SK-N-SH (cell line): ENCODE data around the gene VRTN. TPM values are rescaled to one million over a fixed set of nuclear protein-coding genes. Genes with fewer than 3 reads are reported as not detected.

ENCODE experiments used
- CTCF ChIA-PET: fragments of 300-600, 350-600 bp; formaldehyde crosslinking; extraction: SDS; loops from one replicate; lab custom pipeline; 2021; lab: Yijun Ruan, JAX
- POLR2A ChIA-PET: fragments of 350-600 bp; sonication (Branson Sonifier 250); formaldehyde crosslinking; extraction: SDS; loops from one replicate; lab custom pipeline; 2020; ENCODE audit warnings: antibody characterized with exemption, inconsistent platforms; lab: Yijun Ruan, JAX
- DNase-seq: peaks from one replicate; pipeline ENCODE4 v3.0.0; 2012
- H2AFZ ChIP-seq: fragments of 200-600 bp; sonication (generic); 2 replicates; pipeline ENCODE4 v1.8.1; 2016; ENCODE audit warnings: antibody characterized with exemption, mild to moderate bottlenecking, low read depth
- H3F3A ChIP-seq: fragments of 200-600 bp; sonication (generic); replicated peaks from 2 replicates; pipeline ENCODE3; 2016; ENCODE audit warnings: antibody characterized with exemption, mild to moderate bottlenecking; ENCODE audit not compliant: insufficient read depth
- H3K27ac ChIP-seq, 2 experiments: fragments of 200-500 bp in 1 of 2; fragments of 200-600 bp in 1 of 2; sonication (Bioruptor generic) in 1 of 2; sonication (generic), shearing (Covaris generic) in 1 of 2; 2 replicates each; pipeline versions ENCODE4 v1.5.1 to v1.6.1; 2014 to 2016; ENCODE audit warnings: low read depth in 2 of 2, inconsistent platforms in 1 of 2, low read length in 1 of 2, mild to moderate bottlenecking in 1 of 2, mixed read lengths in 1 of 2
- H3K27me3 ChIP-seq: fragments of 200-600 bp; sonication (generic), shearing (Covaris generic); 2 replicates; pipeline ENCODE4 v1.6.1; 2016; ENCODE audit warnings: mixed run types; ENCODE audit not compliant: insufficient read depth
- H3K36me3 ChIP-seq, 2 experiments: fragments of 200-500 bp in 1 of 2; fragments of 200-600 bp in 1 of 2; sonication (Bioruptor generic) in 1 of 2; sonication (generic) in 1 of 2; replicated peaks in 1 of 2; 2 replicates each; pipeline versions ENCODE3 to v1.5.1; 2014 to 2016; ENCODE audit warnings: low read length in 1 of 2, mild to moderate bottlenecking in 1 of 2; ENCODE audit not compliant: insufficient read depth in 2 of 2, control insufficient read depth in 1 of 2
- H3K4me1 ChIP-seq, 2 experiments: fragments of 200-500 bp in 1 of 2; fragments of 200-600 bp in 1 of 2; sonication (Bioruptor generic) in 1 of 2; sonication (generic), shearing (Covaris generic) in 1 of 2; 2 replicates each; pipeline versions ENCODE4 v1.5.1 to v1.6.1; 2014 to 2016; ENCODE audit warnings: low read depth in 1 of 2, low read length in 1 of 2, mixed run types in 1 of 2; ENCODE audit not compliant: insufficient read depth in 2 of 2, control insufficient read depth in 1 of 2
- H3K4me2 ChIP-seq: fragments of 200-600 bp; sonication (generic), shearing (Covaris generic); 2 replicates; pipeline ENCODE4 v1.6.1; 2017; ENCODE audit warnings: mixed run types
- H3K4me3 ChIP-seq, 2 experiments: fragments of 200-500 bp in 1 of 2; fragments of 200-600 bp in 1 of 2; sonication (Bioruptor generic) in 1 of 2; sonication (generic), shearing (Covaris generic) in 1 of 2; 2 replicates each; pipeline versions ENCODE4 v1.5.1 to v1.8.1; 2014 to 2016; ENCODE audit warnings: low read depth in 2 of 2, inconsistent platforms in 1 of 2, low read length in 1 of 2, mild to moderate bottlenecking in 1 of 2, mixed read lengths in 1 of 2, moderate library complexity in 1 of 2
- H3K79me2 ChIP-seq: fragments of 200-600 bp; sonication (generic); 2 replicates; pipeline ENCODE4 v1.8.1; 2017; ENCODE audit warnings: mild to moderate bottlenecking; ENCODE audit not compliant: insufficient read depth
- H3K9ac ChIP-seq: fragments of 200-600 bp; sonication (generic); 2 replicates; pipeline ENCODE4 v1.6.1; 2017; ENCODE audit warnings: mixed run types
- H3K9me2 ChIP-seq: fragments of 200-600 bp; sonication (generic); 2 replicates; pipeline ENCODE4 v1.6.1; 2017; ENCODE audit warnings: mixed run types
- H3K9me3 ChIP-seq: fragments of 200-600 bp; sonication (generic); 2 replicates; pipeline ENCODE4 v1.6.1; 2017; ENCODE audit warnings: mixed run types, mild to moderate bottlenecking, moderate library complexity
- H4K20me1 ChIP-seq: fragments of 200-600 bp; sonication (generic); 2 replicates; pipeline ENCODE4 v1.6.1; 2017; ENCODE audit warnings: mild to moderate bottlenecking, mixed run types; ENCODE audit not compliant: insufficient read depth
- EZH2phosphoT487 ChIP-seq: fragments of 200-600 bp; sonication (generic); IDR thresholded peaks from 2 replicates; pipeline ENCODE4 v1.6.1; 2017; ENCODE audit warnings: low read depth, mixed run types, mild to moderate bottlenecking, antibody characterized with exemption, moderate library complexity, borderline replicate concordance
- FOSL2 ChIP-seq: IDR thresholded peaks from 2 replicates; pipeline ENCODE4 v1.4.0; 2012; ENCODE audit warnings: low read depth, mild to moderate bottlenecking, moderate library complexity, borderline replicate concordance
- MEF2A ChIP-seq: IDR thresholded peaks from 2 replicates; pipeline ENCODE4 v1.4.0; 2012; ENCODE audit warnings: low read depth, borderline replicate concordance
- MXI1 ChIP-seq: IDR thresholded peaks from 2 replicates; pipeline ENCODE4 v1.6.1; 2012; ENCODE audit warnings: mild to moderate bottlenecking, low read depth, low read length, improper control_type of control experiment
- NRF1 ChIP-seq: IDR thresholded peaks from 2 replicates; pipeline ENCODE4 v1.6.1; 2012; ENCODE audit warnings: low read depth, mild to moderate bottlenecking, low read length
- POLR2AphosphoS5 ChIP-seq: IDR thresholded peaks from 2 replicates; pipeline ENCODE4 v1.6.1; 2012; ENCODE audit warnings: low read depth, low read length
- RAD21 ChIP-seq: IDR thresholded peaks from 2 replicates; pipeline ENCODE4 v1.6.1; 2012; ENCODE audit warnings: mild to moderate bottlenecking, low read length
- SMC3 ChIP-seq: IDR thresholded peaks from 2 replicates; pipeline ENCODE4 v1.6.1; 2012; ENCODE audit warnings: low read depth, low read length, improper control_type of control experiment
- TCF12 ChIP-seq: IDR thresholded peaks from 2 replicates; pipeline ENCODE4 v1.4.0; 2012
- TEAD4 ChIP-seq: IDR thresholded peaks from 2 replicates; pipeline ENCODE4 v1.4.0; 2012; ENCODE audit warnings: mild to moderate bottlenecking, borderline replicate concordance; ENCODE audit not compliant: insufficient read depth
- YY1 ChIP-seq: IDR thresholded peaks from 2 replicates; pipeline ENCODE4 v1.4.0; 2012; ENCODE audit warnings: low read depth, mild to moderate bottlenecking
- WGBS: methylation state at CpG from one replicate; pipeline ENCODE4 v1.1.6; 2017; ENCODE audit warnings: low lambda C conversion rate; 5-methylcytosine and 5-hydroxymethylcytosine counted together
- polyA plus RNA-seq, 3 experiments: library from polyadenylated mRNA; depleted of rRNA; stranded (reverse); fragments of >200 nt; gene quantifications; 2 replicates each; pipeline ENCODE4 v1.2.3, GENCODE V29; 2012
- TF ChIP-seq, protein P1 (sequence below): fragments of 150-350 bp; IDR thresholded peaks from 2 replicates; pipeline ENCODE4 v1.6.1; 2016; ENCODE audit warnings: mild to moderate bottlenecking, low read depth, low read length
- TF ChIP-seq, protein P2 (sequence below): fragments of 200-600 bp; sonication (generic); IDR thresholded peaks from 2 replicates; pipeline ENCODE4 v1.6.1; 2017; ENCODE audit warnings: antibody characterized with exemption, mild to moderate bottlenecking, moderate library complexity
- TF ChIP-seq, protein P3 (sequence below): fragments of 150-350 bp; IDR thresholded peaks from 2 replicates; pipeline ENCODE4 v1.6.1; 2017; ENCODE audit warnings: antibody characterized with exemption, low read length, low read depth, borderline replicate concordance

VRTN gene
- polyA plus RNA-seq, 1 of the 3 experiments (the other 2 are of a cell fraction) = not detected

DNA sequence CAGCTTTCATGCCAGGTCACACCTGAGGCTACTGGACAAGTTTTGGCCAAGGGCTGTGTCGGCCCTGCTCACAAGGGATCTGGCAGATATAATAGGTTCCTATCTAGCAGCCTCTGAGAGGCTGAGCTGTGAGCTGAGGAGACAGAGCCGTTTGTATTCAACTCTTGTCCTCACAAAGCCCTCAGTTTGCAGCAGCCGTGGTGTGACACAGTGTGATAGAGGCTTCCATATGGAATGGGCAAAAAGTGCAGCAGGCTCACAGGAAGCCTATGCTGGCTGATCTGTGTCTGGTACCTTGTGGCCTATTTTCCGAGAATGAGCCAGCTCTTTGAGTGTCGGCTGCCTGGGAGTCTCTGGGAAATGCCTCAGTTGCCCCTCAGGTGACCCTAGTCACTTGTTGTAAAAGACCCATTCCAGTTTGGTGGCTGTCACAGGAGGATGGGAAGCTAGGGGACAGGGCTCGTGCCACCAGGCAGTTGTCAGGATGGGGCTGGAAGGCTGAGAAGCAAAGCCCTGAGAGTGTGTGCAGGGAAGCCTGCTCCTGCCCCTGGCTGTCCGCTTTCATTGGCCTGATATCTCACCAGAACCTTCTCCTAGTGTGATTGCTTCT is 16.1 kb downstream of the VRTN start:
- H4K20me1 ChIP-seq = no peaks in the 10 kb centered on the region
- no peak for DNase-seq
- H3F3A ChIP-seq = no peaks in the 10 kb centered on the region
- no peaks in the 10 kb centered on the region for H3K9me3 ChIP-seq
- no peak overlapping the region for H2AFZ ChIP-seq
- H3K36me3 ChIP-seq = no peaks in the 10 kb centered on the region
- H3K9me2 ChIP-seq = no peaks in the 10 kb centered on the region
- H3K4me2 ChIP-seq = no peak overlapping the region
- H3K4me1 ChIP-seq = no peaks in the 10 kb centered on the region; a peak in 1 of 4 replicates
- TF ChIP-seq TCF12 (no peak), NRF1 (no peak), POLR2AphosphoS5 (no peak), MXI1 (no peak), TEAD4 (no peak)
- POLR2A ChIA-PET = no interaction called here
- CTCF ChIA-PET = interaction anchor here (1.3 to 18.0 kb wide), 4 partner anchors 20 to 248 kb away, joined by 3 to 249 read pairs (median 5); no protein-coding TSS in a partner anchor
- no peak overlapping the region for H3K4me3 ChIP-seq
- H3K27me3 ChIP-seq = no peaks in the 10 kb centered on the region; the same call in 1 of the 2 replicates
- H3K79me2 ChIP-seq = no peaks in the 10 kb centered on the region
- H3K9ac ChIP-seq = no peak overlapping the region
- 50% methylated on average over 4 of the region's 7 CpGs for WGBS
- H3K27ac ChIP-seq = no peak overlapping the region

DNA sequence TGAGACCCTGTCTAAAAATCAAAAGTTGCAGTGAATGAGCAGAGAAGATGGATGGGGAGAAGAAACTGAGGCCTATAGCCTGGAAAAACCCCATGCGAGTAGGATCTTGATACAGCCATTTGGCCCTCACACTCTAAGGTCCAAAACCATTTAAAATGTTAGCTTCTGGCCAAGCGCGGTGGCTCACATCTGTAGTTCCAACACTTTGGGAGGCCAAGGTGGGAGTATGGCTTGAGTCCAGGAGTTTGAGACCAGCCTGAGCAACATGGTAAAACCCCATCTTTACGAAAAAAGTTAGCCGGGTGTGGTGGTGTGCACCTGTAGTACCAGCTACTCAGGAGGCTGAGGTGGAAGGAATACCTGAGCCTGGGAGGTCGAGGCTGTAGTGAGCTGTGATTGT is 19.8 kb downstream of the VRTN start:
- no peaks in the 10 kb centered on the region for H3K4me1 ChIP-seq
- no peak overlapping the region for H3K9ac ChIP-seq
- H4K20me1 ChIP-seq = no peaks in the 10 kb centered on the region
- no peaks in the 10 kb centered on the region; the same call in 1 of the 2 replicates for H3K27me3 ChIP-seq
- TF ChIP-seq EZH2phosphoT487 (no peak), FOSL2 (no peak), YY1 (no peak), SMC3 (no peak), NRF1 (no peak), RAD21 (no peak), MEF2A (no peak)
- TF ChIP-seq, protein P1, sequence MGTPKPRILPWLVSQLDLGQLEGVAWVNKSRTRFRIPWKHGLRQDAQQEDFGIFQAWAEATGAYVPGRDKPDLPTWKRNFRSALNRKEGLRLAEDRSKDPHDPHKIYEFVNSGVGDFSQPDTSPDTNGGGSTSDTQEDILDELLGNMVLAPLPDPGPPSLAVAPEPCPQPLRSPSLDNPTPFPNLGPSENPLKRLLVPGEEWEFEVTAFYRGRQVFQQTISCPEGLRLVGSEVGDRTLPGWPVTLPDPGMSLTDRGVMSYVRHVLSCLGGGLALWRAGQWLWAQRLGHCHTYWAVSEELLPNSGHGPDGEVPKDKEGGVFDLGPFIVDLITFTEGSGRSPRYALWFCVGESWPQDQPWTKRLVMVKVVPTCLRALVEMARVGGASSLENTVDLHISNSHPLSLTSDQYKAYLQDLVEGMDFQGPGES = no peak
- TF ChIP-seq, protein P2, sequence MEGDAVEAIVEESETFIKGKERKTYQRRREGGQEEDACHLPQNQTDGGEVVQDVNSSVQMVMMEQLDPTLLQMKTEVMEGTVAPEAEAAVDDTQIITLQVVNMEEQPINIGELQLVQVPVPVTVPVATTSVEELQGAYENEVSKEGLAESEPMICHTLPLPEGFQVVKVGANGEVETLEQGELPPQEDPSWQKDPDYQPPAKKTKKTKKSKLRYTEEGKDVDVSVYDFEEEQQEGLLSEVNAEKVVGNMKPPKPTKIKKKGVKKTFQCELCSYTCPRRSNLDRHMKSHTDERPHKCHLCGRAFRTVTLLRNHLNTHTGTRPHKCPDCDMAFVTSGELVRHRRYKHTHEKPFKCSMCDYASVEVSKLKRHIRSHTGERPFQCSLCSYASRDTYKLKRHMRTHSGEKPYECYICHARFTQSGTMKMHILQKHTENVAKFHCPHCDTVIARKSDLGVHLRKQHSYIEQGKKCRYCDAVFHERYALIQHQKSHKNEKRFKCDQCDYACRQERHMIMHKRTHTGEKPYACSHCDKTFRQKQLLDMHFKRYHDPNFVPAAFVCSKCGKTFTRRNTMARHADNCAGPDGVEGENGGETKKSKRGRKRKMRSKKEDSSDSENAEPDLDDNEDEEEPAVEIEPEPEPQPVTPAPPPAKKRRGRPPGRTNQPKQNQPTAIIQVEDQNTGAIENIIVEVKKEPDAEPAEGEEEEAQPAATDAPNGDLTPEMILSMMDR = no peak
- TF ChIP-seq, protein P3, sequence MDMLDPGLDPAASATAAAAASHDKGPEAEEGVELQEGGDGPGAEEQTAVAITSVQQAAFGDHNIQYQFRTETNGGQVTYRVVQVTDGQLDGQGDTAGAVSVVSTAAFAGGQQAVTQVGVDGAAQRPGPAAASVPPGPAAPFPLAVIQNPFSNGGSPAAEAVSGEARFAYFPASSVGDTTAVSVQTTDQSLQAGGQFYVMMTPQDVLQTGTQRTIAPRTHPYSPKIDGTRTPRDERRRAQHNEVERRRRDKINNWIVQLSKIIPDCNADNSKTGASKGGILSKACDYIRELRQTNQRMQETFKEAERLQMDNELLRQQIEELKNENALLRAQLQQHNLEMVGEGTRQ = no peak
- no peak overlapping the region for H2AFZ ChIP-seq
- no peaks in the 10 kb centered on the region for H3K36me3 ChIP-seq
- no peaks in the 10 kb centered on the region for H3F3A ChIP-seq
- H3K27ac ChIP-seq = no peak overlapping the region
- ChIA-PET CTCF (interaction anchor here (18.0 kb wide), 1 partner anchor 110 kb away, joined by 249 read pairs; no protein-coding TSS in a partner anchor), POLR2A (no interaction called here)
- H3K4me2 ChIP-seq = no peak overlapping the region
- no peak overlapping the region for H3K4me3 ChIP-seq
- no peaks in the 10 kb centered on the region for H3K9me2 ChIP-seq
- no peaks in the 10 kb centered on the region for H3K9me3 ChIP-seq
- H3K79me2 ChIP-seq = no peaks in the 10 kb centered on the region
- no peak for DNase-seq
- 79% methylated on average over 6 of the region's 6 CpGs for WGBS
